HAP-1 (cell line): Measurements from ENCODE around the gene RLF.

ENCODE experiments used
- DNase-seq, 2 experiments: peaks; one replicate each; pipeline ENCODE4 v3.0.0-alpha.2; 2016 to 2020; ENCODE audit warnings: low spot score in 2 of 2
- H3K27me3 ChIP-seq: fragments of 250-450 bp; sonication (Bioruptor Pico); 2 replicates; pipeline ENCODE4 v1.5.1; 2020; ENCODE audit warnings: low read depth, mild to moderate bottlenecking, moderate library complexity
- H3K36me3 ChIP-seq: fragments of 250-450 bp; sonication (Bioruptor Pico); replicated peaks from 2 replicates; pipeline ENCODE4 v1.5.1; 2020; ENCODE audit warnings: mild to moderate bottlenecking
- H3K4me1 ChIP-seq: fragments of 250-450 bp; sonication (Bioruptor Pico); 2 replicates; pipeline ENCODE4 v1.5.1; 2020; ENCODE audit warnings: mild to moderate bottlenecking
- H3K4me3 ChIP-seq: fragments of 250-450 bp; sonication (Bioruptor Pico); 2 replicates; pipeline ENCODE4 v1.5.1; 2020; ENCODE audit warnings: mild to moderate bottlenecking, moderate library complexity
- H3K9me3 ChIP-seq: fragments of 250-450 bp; sonication (Bioruptor Pico); 2 replicates; pipeline ENCODE4 v1.5.1; 2020; ENCODE audit warnings: mild to moderate bottlenecking, moderate library complexity
- in situ Hi-C: fragments of 300-500 bp; cut with MboI; formaldehyde crosslinking; loops from 3 replicates; pipeline ENCODE4 v1.14.3; 2020; ENCODE audit warnings: low sequenced_read_pairs, inconsistent platforms, mixed read lengths

Gene RLF

DNA sequence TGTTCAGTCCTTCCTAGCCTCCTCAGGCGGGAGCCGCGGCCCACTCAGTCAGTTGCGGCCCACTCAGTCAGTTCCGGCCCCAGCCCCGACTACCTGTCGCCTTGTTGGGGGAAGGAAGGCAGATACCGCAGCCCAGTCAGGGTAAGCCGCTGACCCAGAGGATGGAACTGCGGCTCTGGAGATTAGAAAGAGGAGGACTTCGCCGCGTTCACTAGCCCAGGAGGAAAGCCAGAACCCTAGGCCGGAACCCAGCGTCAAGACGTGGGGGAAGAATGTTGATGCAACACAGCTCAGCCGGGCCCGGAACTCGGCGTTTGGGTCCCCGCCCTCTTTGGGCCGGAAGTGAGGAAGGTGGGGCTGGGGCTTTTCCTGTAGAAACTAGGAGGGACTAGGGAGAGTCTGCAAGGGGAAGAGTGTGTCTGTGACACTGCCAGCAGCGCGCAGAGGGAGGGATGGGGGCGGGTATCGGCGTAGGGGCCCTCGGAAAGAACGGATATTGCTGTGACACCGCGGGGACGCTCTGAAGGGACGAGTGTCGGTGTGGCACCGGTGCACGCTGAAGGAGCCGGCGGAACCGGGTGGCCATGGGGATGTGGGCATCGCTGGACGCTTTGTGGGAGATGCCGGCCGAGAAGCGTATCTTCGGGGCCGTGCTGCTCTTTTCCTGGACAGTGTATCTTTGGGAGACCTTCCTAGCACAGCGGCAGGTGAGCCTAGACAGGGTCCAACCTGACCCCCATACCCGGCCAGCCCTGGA lies 96.7 kb downstream of the RLF start, which contains the start of gene ZMPSTE24:
Gene ZMPSTE24 (plus strand): TSS at position 549 of the 757 bp plus-strand sequence. CDS start 36 bp downstream, at position 585.
- in situ Hi-C loops: no loop called here
- peak within 1 kb of the TSS; percentile 85 for H3K4me3 ChIP-seq
- H3K9me3 ChIP-seq: no peaks in the 10 kb centered on the region
- H3K27me3 ChIP-seq: no peaks in the 10 kb centered on the region
- DNase-seq: peak; percentile 97
- peaks cover 19% of the 10 kb centered on the region for H3K4me1 ChIP-seq
- H3K36me3 ChIP-seq: peaks cover 36% of the 10 kb centered on the region

- peak overlapping the region; percentile 85 for H3K4me3 ChIP-seq
- DNase-seq: no peak
- no peaks in the 10 kb centered on the region for H3K27me3 ChIP-seq
- in situ Hi-C loops: no loop called here
- H3K9me3 ChIP-seq: no peaks in the 10 kb centered on the region
- peaks cover 19% of the 10 kb centered on the region for H3K4me1 ChIP-seq
- peaks cover 42% of the 10 kb centered on the region for H3K36me3 ChIP-seq
These were observed 97.2 kb downstream of the RLF start for GRCh38 chr1:40258445-40258769.

DNA sequence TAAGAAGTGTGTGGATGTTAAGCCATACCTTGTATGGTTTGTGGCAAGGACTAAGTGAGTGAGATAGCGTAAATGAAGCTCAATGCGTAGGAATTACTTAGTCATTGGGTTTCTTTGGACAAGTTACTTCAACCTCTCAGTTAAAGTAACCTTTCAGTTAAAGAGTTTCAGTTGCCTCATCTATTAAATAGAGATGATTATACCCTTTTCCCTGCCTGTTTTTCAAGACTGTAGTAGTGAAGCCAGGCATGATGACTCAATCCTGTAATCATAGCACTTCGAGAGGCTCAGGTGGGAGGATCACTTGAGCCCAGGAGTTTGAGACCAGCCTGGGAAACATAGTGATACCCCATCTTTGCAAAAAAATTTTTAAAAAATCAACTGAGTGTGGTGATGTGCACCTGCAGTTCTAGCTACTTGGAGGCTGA lies 103.2 kb downstream of the RLF start:
- Histone ChIP-seq H3K36me3 (peaks cover 75% of the 10 kb centered on the region), H3K4me3 (no peak overlapping the region), H3K9me3 (no peaks in the 10 kb centered on the region), H3K4me1 (peaks cover 10% of the 10 kb centered on the region), H3K27me3 (no peaks in the 10 kb centered on the region)
- DNase-seq: no peak
- in situ Hi-C loops: no loop called here

- no peak for DNase-seq
- in situ Hi-C loops: no loop called here
- no peaks in the 10 kb centered on the region for H3K27me3 ChIP-seq
- H3K9me3 ChIP-seq: no peaks in the 10 kb centered on the region
- peaks cover 8% of the 10 kb centered on the region for H3K4me1 ChIP-seq
- no peak overlapping the region for H3K4me3 ChIP-seq
- H3K36me3 ChIP-seq: peaks cover 79% of the 10 kb centered on the region
These were observed 104.1 kb downstream of the RLF start for GRCh38 chr1:40265298-40265697.

GRCh38 chr1:40265919-40266318 lies 104.7 kb downstream of the RLF start:
- no peak for DNase-seq
- in situ Hi-C loops: no loop called here
- peaks cover 79% of the 10 kb centered on the region for H3K36me3 ChIP-seq

DNA sequence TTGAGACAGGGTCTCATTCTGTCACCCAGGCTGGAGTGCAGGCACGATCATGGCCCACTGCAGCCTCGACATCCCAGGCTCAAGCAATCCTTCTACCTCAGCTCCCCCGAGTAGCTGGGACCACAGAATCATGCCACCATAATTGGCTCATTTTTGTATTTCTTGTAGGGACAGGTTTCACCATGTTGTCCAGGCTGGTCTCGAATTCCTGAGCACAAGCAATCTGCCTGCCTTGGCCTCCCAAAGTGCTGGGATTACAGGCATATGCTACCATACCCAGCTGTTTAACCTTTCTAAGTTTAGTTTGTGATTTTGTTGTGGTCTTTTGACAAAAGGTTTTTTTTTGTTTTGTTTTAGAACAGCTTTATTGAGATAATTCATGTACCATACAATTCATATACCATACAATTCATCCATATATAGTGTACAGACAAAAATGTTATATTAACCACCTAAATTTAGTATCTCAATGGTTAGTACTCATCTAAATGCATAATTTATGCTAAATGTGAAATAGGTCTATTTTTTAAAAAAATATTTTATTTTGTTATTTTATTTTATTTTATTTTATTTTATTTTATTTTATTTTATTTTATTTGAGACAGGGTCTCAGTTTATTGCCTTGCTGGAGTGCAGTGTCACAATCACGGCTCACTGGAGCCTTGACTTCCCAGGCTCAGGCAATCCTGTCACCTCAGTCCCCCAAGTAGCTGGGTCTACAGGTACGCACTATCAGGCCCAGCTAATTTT lies 105.8 kb downstream of the RLF start:
- H3K36me3 ChIP-seq: peaks cover 79% of the 10 kb centered on the region
- in situ Hi-C loops: no loop called here

More at GRCh38 chr1:40265919-40266318, 104.7 kb downstream of the RLF start:
- H3K4me3 ChIP-seq: no peak overlapping the region
- H3K9me3 ChIP-seq: no peaks in the 10 kb centered on the region
- peaks cover 1% of the 10 kb centered on the region; the same call in 1 of the 2 replicates for H3K4me1 ChIP-seq
- no peaks in the 10 kb centered on the region for H3K27me3 ChIP-seq

GRCh38 chr1:40267767-40268187 lies 106.6 kb downstream of the RLF start:
- H3K4me3 ChIP-seq: no peak overlapping the region
- in situ Hi-C loops: no loop called here
- DNase-seq: no peak
- no peaks in the 10 kb centered on the region for H3K9me3 ChIP-seq
- H3K36me3 ChIP-seq: peaks cover 79% of the 10 kb centered on the region
- no peaks in the 10 kb centered on the region for H3K27me3 ChIP-seq
- H3K4me1 ChIP-seq: no peaks in the 10 kb centered on the region; the same call in 1 of the 2 replicates

More for the DNA sequence above, 105.8 kb downstream of the RLF start:
- no peaks in the 10 kb centered on the region for H3K27me3 ChIP-seq
- H3K4me1 ChIP-seq: no peaks in the 10 kb centered on the region; the same call in 1 of the 2 replicates
- no peak overlapping the region for H3K4me3 ChIP-seq
- DNase-seq: no peak
- no peaks in the 10 kb centered on the region for H3K9me3 ChIP-seq

DNA sequence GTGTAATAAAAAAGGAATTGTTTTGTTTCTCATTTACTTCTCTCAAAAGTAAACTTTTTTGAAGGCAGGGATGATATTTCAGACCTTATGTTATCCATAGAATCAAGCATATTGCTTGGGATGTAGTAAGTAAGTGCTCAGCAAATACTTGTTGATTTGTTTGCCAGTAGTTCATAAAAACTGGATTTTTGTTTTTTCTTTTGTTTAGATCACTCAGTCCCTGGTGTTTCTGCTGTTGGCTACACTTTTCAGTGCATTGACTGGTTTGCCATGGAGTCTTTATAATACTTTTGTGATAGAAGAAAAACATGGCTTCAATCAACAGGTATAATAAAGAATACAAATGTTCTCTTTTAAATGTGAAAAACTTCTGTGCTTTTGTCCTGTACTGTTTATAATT lies 107.0 kb downstream of the RLF start:
- Histone ChIP-seq H3K27me3 (no peaks in the 10 kb centered on the region), H3K36me3 (peaks cover 78% of the 10 kb centered on the region), H3K9me3 (no peaks in the 10 kb centered on the region), H3K4me3 (no peak overlapping the region), H3K4me1 (no peaks in the 10 kb centered on the region; the same call in 1 of the 2 replicates)
- in situ Hi-C loops: no loop called here
- DNase-seq: no peak

GRCh38 chr1:40270152-40270834 lies 109.1 kb downstream of the RLF start:
- H3K4me3 ChIP-seq: no peak overlapping the region
- H3K27me3 ChIP-seq: no peaks in the 10 kb centered on the region
- in situ Hi-C loops: no loop called here
- no peak for DNase-seq
- peaks cover 80% of the 10 kb centered on the region for H3K36me3 ChIP-seq
- no peaks in the 10 kb centered on the region for H3K9me3 ChIP-seq
- H3K4me1 ChIP-seq: no peaks in the 10 kb centered on the region; the same call in 1 of the 2 replicates

GRCh38 chr1:40272653-40273213 lies 111.5 kb downstream of the RLF start:
- in situ Hi-C loops: no loop called here
- Histone ChIP-seq H3K36me3 (peaks cover 67% of the 10 kb centered on the region), H3K4me3 (no peak overlapping the region), H3K4me1 (no peaks in the 10 kb centered on the region; the same call in 1 of the 2 replicates), H3K9me3 (no peaks in the 10 kb centered on the region), H3K27me3 (no peaks in the 10 kb centered on the region)
- no peak for DNase-seq

GRCh38 chr1:40273547-40274166 lies 112.5 kb downstream of the RLF start:
- Histone ChIP-seq H3K27me3 (no peaks in the 10 kb centered on the region), H3K36me3 (peaks cover 60% of the 10 kb centered on the region), H3K4me1 (no peaks in the 10 kb centered on the region; the same call in 1 of the 2 replicates), H3K9me3 (no peaks in the 10 kb centered on the region), H3K4me3 (no peak overlapping the region)
- in situ Hi-C loops: no loop called here
- no peak for DNase-seq

- Histone ChIP-seq H3K4me1 (no peaks in the 10 kb centered on the region; the same call in 1 of the 2 replicates), H3K36me3 (peaks cover 63% of the 10 kb centered on the region), H3K9me3 (no peaks in the 10 kb centered on the region), H3K4me3 (no peak overlapping the region), H3K27me3 (no peaks in the 10 kb centered on the region)
- in situ Hi-C loops: no loop called here
- DNase-seq: no peak
These were observed 113.1 kb downstream of the RLF start for GRCh38 chr1:40274331-40274730.

- H3K4me1 ChIP-seq: no peaks in the 10 kb centered on the region
- DNase-seq: no peak
- H3K9me3 ChIP-seq: no peaks in the 10 kb centered on the region
- in situ Hi-C loops: no loop called here
- peaks cover 55% of the 10 kb centered on the region for H3K36me3 ChIP-seq
- no peaks in the 10 kb centered on the region for H3K27me3 ChIP-seq
- no peak overlapping the region for H3K4me3 ChIP-seq
These were observed 114.9 kb downstream of the RLF start for GRCh38 chr1:40276122-40276521.
